GM13976 (cell line): ENCODE measurements around the gene CPN2.
A peak's percentile ranks its signal among the peaks of the same experiment; 100 is the strongest.

ENCODE experiments used
- DNase-seq: peaks from one replicate; pipeline ENCODE4 v3.0.0; 2012; ENCODE audit warnings: low spot score
- in situ Hi-C: fragments of 300-500 bp; cut with MboI; formaldehyde crosslinking; loops from one replicate; pipeline ENCODE4 v1.12.0; 2022; ENCODE audit warnings: low sequenced_read_pairs, mixed read lengths, inconsistent platforms; ENCODE audit not compliant: unreplicated experiment
- TF ChIP-seq, protein P1 (sequence below): IDR thresholded peaks from 2 replicates; pipeline ENCODE4 v1.5.1; 2012; ENCODE audit warnings: borderline replicate concordance, mild to moderate bottlenecking; ENCODE audit not compliant: insufficient read depth; ENCODE audit errors: extremely low read depth, missing control alignments, control extremely low read depth

Gene CPN2, protein sequence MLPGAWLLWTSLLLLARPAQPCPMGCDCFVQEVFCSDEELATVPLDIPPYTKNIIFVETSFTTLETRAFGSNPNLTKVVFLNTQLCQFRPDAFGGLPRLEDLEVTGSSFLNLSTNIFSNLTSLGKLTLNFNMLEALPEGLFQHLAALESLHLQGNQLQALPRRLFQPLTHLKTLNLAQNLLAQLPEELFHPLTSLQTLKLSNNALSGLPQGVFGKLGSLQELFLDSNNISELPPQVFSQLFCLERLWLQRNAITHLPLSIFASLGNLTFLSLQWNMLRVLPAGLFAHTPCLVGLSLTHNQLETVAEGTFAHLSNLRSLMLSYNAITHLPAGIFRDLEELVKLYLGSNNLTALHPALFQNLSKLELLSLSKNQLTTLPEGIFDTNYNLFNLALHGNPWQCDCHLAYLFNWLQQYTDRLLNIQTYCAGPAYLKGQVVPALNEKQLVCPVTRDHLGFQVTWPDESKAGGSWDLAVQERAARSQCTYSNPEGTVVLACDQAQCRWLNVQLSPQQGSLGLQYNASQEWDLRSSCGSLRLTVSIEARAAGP

DNA sequence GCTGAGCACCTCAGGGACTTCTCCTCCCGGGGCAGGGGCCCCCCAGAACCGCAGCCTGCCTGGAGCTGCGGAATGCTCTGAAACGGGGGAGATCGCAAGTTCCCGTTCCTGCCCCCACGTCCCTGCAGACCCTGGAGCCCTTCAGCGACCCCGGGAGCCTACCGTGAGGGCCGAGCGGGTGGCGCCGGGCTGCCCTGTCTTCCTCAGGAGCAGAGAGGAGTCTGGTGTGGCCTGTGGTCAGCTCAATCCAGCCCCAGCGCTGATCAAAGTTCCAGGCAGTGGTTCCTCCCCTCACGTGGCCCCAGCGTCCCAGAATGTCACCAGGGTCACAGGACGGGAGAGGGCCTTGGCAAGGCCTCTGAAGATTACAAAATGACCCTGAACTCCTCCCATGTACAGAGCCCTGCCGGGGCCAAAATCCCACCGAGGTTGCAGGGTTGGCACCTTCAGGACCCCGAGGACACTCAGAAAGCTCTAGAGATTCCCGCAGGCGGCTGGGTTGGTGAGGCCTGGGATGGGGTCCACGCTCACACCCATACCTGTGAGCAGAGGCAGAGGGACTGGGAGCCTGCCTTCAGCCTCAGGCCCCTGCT, at the start of gene CPN2:
TSS of gene CPN2 (minus strand) at position 249 of the 593 bp plus-strand sequence. CDS start 8,626 bp downstream, outside the sequence.
- in situ Hi-C loops, result no loop called here
- TF ChIP-seq, protein P1, sequence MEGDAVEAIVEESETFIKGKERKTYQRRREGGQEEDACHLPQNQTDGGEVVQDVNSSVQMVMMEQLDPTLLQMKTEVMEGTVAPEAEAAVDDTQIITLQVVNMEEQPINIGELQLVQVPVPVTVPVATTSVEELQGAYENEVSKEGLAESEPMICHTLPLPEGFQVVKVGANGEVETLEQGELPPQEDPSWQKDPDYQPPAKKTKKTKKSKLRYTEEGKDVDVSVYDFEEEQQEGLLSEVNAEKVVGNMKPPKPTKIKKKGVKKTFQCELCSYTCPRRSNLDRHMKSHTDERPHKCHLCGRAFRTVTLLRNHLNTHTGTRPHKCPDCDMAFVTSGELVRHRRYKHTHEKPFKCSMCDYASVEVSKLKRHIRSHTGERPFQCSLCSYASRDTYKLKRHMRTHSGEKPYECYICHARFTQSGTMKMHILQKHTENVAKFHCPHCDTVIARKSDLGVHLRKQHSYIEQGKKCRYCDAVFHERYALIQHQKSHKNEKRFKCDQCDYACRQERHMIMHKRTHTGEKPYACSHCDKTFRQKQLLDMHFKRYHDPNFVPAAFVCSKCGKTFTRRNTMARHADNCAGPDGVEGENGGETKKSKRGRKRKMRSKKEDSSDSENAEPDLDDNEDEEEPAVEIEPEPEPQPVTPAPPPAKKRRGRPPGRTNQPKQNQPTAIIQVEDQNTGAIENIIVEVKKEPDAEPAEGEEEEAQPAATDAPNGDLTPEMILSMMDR, result no peak
- no peak for DNase-seq

DNA sequence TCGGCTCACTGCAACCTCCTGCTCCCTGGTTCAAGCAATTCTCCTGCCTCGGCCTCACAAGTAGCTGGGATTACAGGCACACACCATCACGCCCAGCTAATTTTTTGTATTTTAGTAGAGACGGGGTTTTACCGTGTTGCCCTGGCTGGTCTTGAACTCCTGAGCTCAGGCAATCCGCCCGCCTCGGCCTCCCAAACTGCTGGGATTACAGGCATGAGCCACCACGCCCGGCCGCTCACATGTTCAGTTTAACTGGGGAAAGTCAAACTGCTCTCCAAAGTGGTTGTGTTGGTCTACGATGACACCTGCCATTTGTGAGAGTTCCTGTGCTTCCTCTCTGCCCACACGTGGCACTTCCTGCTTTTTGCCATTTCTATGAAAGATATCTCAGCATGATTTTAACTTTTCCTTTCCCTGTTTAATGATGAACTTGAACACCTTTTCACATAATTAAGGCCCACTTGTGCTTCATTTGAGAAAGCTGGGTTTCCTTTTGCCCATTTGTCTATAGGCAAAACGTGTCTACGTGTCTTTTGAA, 48.8 kb upstream of the CPN2 start:
- DNase-seq, result no peak
- TF ChIP-seq, protein P1, result no peak
- in situ Hi-C loops, result no loop called here

DNA sequence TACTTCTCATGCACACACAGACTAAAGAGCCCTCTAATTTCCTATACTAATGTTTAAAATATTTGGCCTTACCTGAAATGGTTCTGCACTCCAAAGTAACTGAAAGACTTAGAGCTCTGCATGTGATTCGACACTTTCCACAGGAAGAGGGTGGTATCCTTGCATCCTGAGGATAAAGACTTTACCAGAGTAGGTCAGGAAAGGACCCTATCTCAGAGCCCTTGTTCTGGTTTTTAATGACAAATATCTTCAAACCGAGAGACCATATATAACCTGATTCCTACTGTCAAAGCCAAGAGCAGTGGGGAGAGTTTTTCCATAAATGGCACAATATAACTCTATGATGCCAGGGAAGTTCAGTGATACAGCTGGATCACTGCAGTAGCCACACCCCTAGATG, 48.0 kb upstream of the CPN2 start, which contains the start of gene GP5:
TSS of gene GP5 (minus strand) at position 101 of the 400 bp plus-strand sequence. CDS start 984 bp downstream, outside the sequence.
- TF ChIP-seq, protein P1, result no peak
- DNase-seq, result no peak
- in situ Hi-C loops, result no loop called here

DNA sequence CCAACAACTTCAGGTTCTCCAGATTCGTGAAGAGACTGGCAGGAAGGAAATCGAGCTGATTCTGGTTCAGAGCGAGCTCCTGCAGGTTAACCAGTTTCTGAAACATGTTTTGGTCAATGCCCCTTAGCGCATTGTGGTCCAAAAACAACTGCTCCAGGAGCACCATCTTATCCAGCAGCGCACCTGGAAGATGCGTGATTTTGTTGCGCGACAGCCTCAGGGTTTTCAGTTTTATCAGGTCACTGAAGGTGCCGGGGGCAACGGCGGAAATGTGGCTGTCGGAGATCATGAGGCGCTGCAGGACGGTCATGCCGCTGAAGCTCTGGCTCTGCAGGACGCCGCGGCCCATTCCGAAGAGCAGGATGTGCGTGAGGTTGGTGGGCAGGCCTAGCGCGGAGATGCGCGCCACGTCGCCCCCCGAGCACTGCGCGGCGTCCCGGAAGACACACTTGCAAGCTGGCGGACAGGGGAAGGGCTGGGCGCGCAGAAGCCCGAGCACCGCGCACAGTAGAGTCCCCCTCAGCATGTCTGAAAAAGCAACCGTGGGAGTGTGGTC, 46.7 kb upstream of the CPN2 start:
- TF ChIP-seq, protein P1, result no peak
- in situ Hi-C loops, result no loop called here
- no peak for DNase-seq

DNA sequence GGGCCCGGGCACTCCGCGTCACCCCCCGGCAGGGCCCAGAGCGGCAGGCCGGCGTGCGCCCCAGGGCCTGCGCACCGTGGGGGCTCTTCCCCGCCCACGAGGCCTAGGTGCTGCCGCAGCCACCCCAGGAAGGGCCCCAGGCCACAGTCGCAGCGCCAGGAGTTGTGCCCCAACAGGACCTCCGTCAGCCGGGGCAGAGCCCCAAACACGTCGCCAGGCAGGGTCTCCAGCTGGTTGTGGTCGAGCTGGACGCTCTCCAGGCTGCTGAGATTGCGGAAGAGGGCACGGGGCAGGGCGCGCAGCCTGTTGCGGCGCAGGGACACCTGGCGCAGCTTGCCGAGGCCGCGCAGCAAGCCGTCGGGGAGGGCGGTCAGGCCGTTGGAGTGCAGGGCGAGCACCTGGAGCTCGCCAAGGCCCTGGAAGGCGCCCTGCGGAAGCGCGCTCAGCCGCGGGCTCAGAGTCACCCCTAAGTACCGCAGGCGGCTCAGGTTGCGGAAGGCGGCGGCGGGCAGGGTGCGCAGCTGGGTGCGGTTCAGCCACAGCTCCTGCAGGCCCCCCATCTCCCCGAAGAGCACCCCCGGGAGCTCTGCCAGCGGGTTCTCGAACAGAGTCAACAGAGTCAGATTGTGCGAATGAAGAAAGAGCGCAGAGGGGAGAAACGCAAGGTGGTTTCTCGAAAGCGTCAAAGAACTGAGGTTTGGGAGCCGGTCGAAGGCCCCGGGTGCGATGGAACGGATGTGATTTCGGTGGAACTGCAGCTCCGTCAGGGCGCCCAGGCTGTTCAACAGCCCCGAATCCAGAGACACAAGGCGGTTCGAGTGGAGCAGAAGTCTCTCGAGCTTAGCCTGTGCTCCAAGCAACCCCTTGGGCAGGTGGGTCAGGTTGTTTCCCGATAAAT, 46.0 kb upstream of the CPN2 start:
- TF ChIP-seq, protein P1, result no peak
- in situ Hi-C loops, result no loop called here
- peak; percentile 55 for DNase-seq
